Inflammatory macrophage treated with lipopolysaccharide for 1 hour (primary cell): Measurements from ENCODE around the gene PI16.
"Not testable (repeated sequence)": the region's sequence is repeated elsewhere in the genome, so short reads cannot be mapped to it uniquely, and the experiment has no call there.

Source experiments
- DNase-seq, 2 donors: peaks; one replicate each; pipeline ENCODE4 v3.0.0-alpha.2; 2020 to 2022

The PI16 gene

DNA sequence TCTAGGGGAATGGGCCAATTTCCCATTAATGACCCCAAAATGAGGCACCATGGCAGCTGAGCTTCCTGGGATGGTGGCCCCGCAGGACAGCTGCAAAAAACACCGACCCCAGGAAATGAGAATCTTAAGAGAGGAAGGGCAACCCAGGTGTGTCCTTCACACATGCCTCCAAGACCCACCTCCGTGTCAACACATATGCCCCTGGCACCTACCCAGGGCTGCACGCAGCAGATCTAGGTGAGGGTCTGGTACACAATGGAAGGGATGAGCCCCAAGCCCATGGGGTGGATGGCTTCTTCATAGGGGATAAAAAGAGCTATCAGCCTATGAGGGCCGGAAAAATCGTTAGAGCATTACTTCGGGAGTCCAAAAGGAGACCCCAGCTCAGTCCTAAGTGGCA is 22.0 kb downstream of the PI16 start:
- DNase-seq, result no peak

DNA sequence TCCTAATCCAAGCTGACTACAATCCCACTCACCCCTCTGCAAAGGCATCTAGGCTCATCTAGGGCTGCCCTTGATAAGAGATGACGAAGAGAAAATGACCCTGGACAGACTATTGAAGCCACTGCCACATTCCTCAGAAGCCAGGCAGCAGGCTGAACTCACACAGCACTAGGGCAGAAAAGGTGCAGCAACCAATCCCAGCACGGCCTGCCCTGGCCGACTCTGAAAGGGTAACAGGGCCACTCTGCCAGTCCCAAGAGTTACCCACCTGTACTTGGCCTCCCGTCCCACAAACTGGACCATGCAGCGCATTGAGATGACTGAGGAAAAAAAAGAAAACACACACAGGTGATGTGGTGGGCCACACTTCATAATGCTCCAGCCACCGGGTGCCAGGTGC is 22.4 kb downstream of the PI16 start:
- DNase-seq, result no peak

DNA sequence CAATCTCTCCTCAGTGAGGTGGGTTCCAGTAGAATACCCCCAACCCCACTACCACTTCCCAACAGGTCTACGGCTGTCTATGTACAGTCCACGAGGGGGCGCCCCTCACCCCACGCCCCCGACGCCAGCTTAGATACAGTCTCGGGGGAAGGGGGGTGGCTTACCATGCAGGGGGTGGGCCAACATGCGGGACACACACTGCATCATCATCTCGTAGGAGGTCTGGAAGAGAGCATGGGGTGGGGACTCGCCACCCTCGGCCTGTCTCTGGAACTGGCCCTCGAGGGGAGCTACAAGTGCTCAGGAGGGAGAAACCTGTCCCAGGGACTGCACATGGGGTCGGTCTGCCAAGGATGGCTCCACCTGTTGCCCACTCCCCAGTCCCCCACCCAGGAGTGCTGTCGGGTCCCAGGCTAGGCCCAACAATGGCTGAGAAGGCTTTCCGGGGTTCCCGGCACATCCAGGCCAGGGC is 23.0 kb downstream of the PI16 start:
- no peak for DNase-seq

DNA sequence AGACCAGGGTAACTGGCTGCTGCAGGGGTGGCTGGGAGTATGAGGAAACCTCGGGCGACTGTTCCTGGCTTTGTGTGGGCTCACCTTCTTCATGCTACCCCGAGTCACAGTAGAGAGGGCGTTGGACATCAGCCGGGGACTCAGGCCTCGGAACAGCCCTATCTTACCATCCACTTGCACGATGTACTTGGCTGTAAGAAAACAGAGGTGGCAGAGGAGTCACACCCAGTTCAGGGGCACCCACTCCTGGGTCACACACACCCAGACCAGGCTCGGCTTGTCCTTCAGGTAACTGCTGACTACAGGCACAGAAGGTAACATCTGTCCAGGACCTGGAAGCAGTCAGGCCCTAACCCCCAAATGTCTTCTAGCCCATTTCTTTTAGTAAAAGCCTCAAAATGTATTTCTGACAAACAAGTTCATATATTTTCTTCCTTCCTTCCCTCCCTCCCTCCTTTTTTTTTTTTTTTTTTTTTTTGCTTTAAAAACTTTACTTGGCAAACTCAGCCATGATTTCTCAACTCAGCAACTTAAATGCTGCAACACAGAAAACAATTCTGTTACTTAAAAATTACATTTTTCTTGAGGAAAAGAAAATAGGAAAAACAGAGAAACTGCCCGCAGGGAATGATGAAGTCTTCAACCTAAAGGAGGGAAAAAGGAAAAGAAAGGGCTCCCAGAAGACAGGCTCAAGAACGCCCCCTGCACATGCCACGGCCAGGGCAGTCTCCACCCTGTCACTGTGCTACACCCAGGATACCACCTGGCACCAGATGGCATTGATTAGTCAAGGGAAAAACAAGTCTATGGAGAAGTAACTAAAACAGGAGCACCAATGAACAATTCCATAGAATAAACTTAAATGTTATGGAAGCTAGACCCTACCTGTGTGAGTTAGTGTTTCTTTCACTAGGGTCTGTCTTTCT is 24.1 kb downstream of the PI16 start:
- DNase-seq, result no peak

DNA sequence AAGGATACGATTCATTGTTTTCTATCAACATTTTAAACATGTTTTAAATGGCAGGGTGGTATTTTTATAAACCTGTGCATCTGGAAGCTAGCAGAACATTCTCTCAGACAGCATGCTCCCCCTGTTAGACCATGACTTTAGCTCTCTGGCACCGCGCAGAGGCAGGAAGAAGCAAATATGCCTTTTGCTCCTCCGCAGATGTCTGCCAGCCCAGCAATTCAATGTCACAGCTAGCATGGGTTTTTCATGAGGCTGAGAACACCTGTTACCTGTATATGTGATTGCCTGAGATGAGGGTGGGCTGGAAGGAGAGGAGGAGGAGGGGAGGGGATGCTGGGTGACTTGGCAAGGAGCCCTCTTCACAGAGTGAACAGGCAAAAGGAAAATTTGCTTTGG is 24.8 kb downstream of the PI16 start:
- no peak for DNase-seq

DNA sequence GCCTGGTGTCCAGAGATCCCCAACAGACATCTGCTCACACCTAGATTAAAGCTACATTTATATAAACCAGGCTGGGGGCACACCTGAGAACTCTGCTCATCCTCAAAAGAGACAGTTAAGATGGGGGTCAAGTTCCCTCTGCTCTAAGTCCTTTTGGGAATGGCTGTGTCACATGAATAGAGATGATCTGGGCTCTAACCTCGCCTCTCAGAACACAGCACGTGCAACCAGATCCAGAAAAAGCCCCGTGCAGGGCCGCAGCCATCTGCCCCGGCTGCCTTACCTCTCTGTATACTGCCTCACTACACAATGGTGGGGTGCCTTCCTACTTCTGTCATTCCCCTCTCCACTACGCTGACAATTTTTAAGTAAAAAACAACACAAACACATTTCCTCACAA is 25.6 kb downstream of the PI16 start:
- no peak for DNase-seq

DNA sequence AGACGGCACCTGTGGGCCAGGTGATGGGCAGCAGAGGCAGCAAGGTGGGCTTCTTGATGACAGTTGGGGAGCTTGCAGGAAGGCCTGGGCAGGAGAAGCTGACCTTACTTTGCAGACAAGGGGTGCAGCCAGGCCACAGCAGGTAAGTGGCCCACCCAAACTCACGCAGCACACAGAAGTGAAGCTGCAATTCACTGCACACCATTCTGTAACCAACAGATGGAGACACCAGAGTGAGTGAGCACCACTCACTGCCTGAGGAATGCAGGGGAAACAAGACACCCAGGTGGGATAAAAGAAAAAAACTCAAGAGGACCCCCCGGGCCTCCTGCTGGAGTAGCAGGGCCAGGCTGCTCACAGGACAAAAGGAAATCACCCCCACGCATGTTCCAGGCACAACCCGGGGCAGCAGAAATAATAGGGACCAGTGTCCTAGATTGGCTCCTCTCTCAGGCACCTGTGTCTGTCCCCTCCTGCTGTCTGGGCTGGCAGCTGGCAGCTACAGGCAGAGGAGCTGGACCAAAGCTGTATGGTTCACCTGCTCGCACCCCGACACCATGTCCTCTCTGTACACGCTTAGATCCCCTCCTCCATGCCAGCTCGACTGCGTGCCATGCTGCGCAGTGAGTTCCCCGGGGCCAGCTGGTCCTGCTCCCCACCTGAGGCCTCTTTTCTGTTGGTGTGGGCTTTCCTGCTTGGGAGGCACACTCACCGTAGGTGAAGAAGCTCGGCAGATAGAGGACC is 26.5 kb downstream of the PI16 start:
- no peak for DNase-seq

DNA sequence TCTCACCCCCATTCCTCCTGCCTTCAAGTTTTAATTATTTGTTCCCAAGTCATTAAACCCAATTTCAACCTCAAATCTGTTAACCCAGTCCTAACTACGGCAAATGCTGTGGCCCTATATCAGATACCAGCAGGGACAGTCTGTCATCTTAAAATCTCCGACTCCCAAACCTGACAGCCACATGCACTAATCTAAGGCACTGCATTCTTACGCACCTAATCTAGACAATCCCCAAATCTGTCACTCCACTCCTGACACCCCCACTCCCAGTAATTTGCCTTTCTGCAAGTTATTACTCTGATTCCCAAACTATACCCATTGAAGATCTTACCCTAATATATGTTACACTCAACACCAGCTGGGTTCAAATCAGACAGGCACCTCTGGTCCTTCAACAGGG is 29.0 kb downstream of the PI16 start:
- DNase-seq, result no peak

DNA sequence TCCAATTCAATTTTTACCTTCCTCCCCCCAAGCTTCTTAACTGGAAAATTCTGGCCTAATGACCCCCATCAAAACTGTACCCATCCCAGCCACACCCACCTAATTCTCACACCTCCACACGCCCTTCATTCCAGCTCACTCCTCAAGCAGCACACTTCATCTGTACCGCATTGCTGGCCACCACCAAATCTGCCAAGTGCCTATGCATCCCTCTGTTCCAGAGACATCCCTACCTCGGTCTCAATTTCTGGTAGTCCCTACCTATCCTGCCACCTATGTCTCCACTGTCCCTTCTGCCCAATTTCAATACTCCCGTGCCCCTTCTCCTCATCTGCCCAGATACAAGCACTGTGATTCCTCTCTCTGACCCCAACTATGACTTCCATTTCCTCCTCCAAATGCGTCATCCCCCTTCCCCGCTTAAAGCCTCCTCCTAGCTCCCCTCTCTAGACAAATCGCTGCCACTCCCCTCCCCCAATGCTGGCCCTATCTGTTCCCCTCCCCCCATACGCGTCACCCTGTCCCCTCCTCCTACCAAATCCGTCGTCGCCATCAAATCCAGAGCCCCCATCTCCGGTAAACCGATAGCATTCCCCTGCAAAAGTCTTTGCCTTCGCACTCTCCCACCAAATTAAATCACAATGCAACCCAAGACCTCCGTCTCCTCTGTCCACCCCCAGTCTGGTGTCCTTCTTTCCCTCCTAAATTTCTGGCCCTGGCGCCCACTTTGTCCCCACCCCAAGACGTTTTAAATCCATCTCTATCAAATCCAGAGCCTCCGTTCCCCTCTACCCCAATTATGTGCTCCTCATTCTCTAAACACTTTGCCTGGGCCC is 30.3 kb downstream of the PI16 start:
- peak; percentile 37 to 59 for DNase-seq

DNA sequence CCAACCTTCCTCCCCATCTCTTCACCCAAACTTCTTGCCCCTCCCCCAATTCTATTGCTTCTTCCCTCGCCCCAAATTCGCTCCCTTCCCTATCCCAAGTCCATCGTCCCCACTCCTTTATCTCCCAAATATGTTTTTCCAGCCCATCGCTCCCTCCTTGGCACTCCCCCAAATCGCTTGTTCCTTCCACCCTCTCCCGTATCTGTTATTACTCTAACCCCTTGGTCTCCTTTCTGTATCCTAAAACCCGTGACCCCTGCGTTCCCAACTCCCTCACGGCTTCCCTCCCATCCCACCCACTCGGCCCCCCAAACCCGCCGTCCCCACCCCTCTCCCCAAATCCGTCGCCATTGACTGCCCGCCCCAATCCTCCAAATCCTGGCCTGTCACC is 30.9 kb downstream of the PI16 start:
- DNase-seq, result peak in 1 of 2 donors; percentile 5

DNA sequence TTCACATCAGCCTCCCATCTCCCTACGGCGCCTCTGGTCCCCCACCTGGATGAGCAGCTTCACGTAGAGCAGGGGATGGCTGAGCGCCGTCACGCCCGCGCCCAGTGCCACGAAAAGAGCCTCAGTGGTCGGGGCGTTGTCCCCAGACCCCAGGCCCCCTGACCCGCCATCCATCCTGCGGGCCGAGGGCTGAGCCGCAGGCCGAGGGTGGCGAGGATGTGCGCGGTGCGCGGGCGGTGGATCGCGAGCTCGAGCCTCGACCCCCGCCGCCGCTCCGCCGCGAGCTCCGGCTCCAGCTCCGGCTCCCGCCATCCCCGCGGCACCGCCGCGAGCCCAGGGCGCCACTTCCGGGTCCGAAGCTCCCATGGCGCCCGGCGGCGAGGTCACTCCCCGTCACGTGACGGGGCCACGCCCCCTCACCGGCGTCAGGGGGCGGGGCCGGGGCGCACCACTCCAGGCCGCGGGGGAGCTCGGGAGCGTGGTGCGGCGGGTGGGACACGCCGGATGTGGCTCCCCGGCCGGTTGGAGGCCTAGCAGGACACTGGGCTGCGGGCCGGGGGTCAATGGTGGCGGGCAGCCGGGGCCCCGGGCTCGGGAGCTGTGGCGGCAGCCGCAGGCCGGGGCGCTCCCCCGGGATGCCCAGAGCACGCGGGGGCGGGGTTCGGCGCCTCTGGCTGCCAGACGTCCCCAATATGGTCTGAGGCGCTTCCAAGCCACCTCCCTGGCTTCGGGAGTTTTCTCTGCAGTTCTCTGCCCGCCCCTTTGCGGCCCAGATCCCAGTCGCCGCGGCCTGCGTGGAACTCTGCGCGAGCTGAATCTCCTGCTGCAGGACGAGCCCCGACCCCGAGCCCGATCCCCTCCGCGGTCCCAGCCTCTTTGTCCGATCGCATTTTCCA is 31.5 kb downstream of the PI16 start, which contains the start of gene MTCH1:
TSS of gene MTCH1 (minus strand) at position 389 of the 896 bp plus-strand sequence. CDS start at position 366, 23 bp downstream.
- DNase-seq, result peak; percentile 83 to 91

DNA sequence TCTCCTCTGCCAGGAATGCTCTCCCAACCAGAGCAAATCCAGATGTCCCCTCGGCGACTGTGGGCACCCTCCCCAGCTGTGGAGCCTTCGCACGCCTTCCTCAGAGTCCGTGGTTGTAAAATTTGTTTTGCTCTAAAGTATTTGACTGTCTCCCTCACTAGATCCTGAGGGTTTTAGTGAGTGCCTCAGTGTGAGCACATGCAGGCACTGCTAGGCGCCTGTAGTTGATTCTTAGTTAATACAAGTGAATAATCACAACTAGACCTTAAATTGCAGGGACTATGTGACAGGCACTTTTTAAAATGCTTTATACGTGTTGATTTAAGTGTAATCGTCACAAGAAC is 32.1 kb downstream of the PI16 start:
- peak in 1 of 2 donors; percentile 3 for DNase-seq

DNA sequence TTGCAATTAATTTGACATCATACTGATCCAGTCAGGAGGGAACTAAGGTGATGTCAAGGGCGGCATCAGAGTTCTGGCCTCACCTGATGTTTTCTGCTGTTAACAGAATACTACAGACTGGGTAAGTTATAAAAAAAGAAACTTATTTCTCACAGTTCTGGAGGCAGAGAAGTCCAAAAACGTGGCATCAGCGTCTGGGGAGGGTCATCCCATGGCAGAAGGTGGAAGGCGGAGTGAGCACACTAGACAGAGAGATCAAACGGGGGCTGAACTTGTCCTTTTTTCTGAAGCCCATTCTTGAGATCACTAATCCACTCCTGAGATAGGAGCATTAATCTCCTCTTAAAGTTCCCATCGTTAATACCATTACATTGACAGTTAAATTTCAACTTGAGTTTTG is 34.7 kb downstream of the PI16 start:
- no peak for DNase-seq

DNA sequence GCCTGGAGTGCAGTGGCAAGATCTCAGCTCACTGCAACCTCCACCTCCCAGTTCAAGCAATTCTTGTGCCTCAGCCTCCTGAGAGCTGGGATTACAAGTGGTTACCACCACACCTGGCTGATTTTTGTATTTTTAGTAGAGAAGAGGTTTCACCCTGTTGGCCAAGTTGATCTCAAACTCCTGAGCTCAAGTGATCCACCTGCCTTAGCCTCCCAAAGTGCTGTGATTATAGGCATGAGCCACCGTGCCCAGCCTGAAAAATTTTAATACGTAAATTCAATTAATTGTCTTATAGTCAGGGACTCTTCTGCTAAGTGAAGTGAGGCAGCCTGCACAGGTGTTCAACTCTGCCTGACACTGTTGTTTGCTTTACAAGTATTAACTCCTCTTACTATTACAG is 35.9 kb downstream of the PI16 start:
- not testable (repeated sequence) for DNase-seq

DNA sequence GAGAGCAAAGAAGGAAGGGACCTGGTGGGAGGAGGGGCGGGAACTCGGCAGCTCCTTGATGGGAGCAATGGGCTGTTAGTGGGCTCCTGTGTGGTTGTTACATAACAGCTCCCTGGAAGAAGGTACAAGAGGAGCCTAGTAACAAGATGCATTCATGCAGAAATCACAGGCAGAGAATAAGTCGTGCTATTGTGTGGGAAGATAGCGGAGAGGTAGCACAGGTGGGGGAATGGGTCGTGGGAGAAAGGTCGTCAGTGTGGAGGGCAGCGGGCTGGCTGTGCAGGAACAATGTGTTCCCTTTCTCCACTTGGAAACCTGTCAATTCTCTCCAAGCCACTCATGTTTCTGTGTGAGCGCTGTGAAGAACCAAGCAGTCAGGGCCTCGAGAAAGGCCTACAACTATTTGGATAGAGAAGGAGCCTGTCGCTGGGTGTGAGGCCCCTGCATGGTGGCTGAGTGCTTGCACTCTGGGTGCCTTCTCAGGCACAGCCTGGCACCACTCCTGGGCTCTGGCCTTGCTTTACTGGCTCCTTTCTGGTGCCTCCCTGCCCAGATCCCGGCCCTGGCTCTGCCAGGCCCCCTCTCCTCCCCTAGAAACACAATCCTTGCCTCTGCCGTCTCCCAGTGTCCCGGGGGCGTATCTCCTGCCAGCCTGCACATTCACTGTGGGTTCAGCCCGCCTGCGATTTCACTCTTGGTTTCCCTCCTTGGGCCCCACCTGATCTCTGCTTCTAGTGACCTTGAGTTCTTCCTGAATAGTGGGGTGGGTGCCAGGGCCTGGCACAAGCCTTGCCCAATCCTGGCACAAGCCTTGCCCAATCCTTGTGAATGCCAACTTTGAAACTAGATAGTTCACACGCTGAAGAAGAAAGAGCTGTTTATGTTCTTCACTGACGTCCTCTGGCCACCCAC is 43.5 kb downstream of the PI16 start:
- no peak for DNase-seq

DNA sequence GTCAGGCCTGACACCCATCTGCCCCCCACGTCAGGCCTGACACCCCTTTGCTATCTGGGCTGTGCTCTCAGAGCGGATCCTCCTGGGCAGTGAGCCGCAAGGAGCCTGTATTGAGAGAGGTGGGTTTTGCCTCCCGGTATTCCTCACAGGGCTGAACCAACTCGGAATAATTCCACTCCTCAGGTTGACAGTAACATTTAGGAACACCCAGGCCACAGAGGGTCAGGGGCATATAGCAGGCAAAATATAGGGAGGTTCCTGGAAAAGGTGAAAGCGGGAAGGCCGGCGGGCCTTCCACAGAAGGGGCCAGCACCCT is 44.1 kb downstream of the PI16 start:
- DNase-seq, result no peak

DNA sequence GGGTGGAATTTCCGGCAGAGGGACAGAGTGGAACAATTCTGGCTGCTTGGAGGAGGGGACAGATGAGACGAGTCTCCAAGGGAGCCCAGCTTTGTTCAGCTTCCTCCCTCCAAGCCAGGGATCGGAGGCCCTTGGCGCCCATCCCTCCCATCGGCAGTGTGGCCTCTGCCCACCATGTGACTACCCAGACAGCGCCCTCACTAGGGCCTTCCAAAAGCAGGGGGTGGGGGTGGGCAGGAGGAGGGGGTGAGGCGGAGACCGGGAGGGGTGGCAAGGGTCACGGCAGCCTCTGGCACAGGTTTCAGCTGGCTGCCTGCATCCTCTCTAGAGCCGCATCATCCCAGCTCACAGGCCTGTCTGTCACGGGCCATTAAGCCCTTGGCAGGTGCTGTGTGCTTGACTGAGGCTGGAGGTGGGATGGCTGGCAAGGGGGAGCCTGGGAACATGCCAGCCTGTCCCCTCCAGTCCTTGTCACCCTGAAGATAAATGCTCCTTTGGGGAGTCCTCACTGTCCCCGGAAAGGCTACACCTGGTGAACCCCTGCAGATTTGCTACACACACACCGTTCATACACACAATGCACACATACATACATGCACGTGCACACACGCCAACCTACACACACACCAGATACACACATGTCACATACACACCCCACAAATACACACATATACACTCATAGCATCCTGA is 44.7 kb downstream of the PI16 start:
- DNase-seq, result no peak

DNA sequence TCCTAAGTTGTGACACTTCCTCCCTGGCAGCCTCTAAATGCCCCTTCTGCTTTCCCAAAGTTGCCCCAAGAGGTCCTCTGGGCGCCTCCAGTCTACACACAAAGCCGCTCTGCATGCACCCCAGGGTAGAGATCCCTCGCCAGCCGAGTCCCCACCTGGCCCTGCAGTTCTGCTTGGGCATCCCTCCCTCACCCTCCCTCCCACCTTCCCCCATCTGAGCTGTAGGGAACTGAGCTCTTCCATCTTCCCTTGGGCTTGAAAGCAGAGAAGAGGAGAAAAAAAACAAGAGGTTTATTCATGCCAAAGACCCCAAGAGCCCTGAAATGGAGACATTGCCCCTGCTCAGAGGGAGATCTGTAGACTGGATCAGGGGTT is 45.2 kb downstream of the PI16 start:
- DNase-seq, result no peak

DNA sequence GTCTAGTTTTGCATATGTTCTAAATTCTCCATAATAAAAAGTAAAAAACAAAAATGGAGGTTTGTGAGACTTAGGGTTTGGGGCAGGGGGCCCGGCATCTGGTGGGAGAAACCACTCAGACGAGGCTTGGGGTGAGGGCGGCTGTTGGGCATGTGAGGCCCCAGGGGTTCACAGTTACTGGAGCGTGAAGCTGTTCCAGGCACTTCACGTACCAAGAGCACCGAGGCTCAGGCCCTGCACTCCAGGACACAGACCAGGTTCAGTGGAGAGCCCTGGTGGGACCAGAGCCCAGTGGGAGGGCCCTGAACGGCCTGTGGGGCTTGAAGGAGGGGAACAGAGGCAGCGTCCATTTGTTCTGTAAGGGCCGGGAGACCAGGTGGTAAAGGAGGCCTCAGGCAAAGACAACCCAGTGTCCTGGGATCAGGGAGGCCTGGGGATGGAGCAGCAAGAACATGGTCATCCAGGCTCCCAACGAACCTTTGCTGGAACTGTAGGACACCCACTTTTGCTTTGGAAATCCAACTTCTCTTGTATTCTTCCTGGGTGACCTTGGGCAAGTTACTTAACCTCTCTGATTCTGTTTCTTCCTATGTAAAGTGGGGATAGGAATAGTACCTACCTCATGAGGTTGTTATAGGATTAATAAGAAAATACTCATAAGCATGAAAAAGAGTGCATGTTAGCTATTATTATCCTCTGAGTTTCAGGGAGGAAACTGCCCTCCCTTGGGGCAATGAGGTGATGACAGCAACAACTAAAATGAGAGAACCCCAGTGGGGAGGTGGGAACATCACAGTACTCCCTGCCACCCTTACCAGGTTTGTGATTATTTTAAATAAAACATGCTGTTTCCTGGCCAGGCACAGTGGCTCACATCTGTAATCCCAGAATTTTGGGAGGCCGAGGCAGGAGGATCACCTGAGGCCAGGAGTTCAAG is 49.8 kb downstream of the PI16 start:
- no peak for DNase-seq
